Epidermal melanocyte (primary cell): ENCODE data around the gene METTL9.
A peak's percentile ranks its signal among the peaks of the same experiment; 100 is the strongest.
"Not testable (repeated sequence)": the region's sequence is repeated elsewhere in the genome, so short reads cannot be mapped to it uniquely, and the experiment has no call there.

ENCODE experiments used
- DNase-seq: peaks from one replicate; pipeline ENCODE4 v3.0.0; 2011; ENCODE audit warnings: low spot score; ENCODE audit not compliant: insufficient read length

The METTL9 gene

GRCh38 chr16:21656795-21657768 is 57.7 kb downstream of the METTL9 start:
- DNase-seq: peak; percentile 88

GRCh38 chr16:21659124-21659523 is 59.7 kb downstream of the METTL9 start:
- DNase-seq: no peak

GRCh38 chr16:21663889-21664647 is 64.7 kb downstream of the METTL9 start, which contains the start of gene OTOA:
Gene OTOA, plus strand, starts transcription at chr16:21663968. Its CDS starts 14,547 bp downstream, at chr16:21678515.
- DNase-seq: no peak

GRCh38 chr16:21664801-21665492 is 65.6 kb downstream of the METTL9 start:
- no peak for DNase-seq

- peak; percentile 43 for DNase-seq
Measured at GRCh38 chr16:21666772-21667171, 67.4 kb downstream of the METTL9 start.

- DNase-seq: no peak
Measured at GRCh38 chr16:21667575-21667974, 68.2 kb downstream of the METTL9 start.

GRCh38 chr16:21673469-21673868 is 74.1 kb downstream of the METTL9 start:
- no peak for DNase-seq

- not testable (repeated sequence) for DNase-seq
Measured at GRCh38 chr16:21674456-21674855, 75.1 kb downstream of the METTL9 start.

GRCh38 chr16:21680714-21681113 is 81.3 kb downstream of the METTL9 start:
- DNase-seq: not testable (repeated sequence)

GRCh38 chr16:21683184-21683583 is 83.8 kb downstream of the METTL9 start:
- no peak for DNase-seq

- no peak for DNase-seq
Measured at GRCh38 chr16:21684199-21684598, 84.8 kb downstream of the METTL9 start.

- DNase-seq: no peak
Measured at GRCh38 chr16:21685034-21685455, 85.7 kb downstream of the METTL9 start.

- DNase-seq: no peak
Measured at GRCh38 chr16:21689107-21689506, 89.7 kb downstream of the METTL9 start.

- DNase-seq: not testable (repeated sequence)
Measured at GRCh38 chr16:21690967-21691366, 91.6 kb downstream of the METTL9 start.

GRCh38 chr16:21694609-21695008 is 95.2 kb downstream of the METTL9 start:
- DNase-seq: no peak

GRCh38 chr16:21697032-21697431 is 97.7 kb downstream of the METTL9 start:
- no peak for DNase-seq

- no peak for DNase-seq
Measured at GRCh38 chr16:21698169-21699032, 99.0 kb downstream of the METTL9 start.

- no peak for DNase-seq
Measured at GRCh38 chr16:21701271-21701670, 101.9 kb downstream of the METTL9 start.

- no peak for DNase-seq
Measured at GRCh38 chr16:21702276-21702675, 102.9 kb downstream of the METTL9 start.

- DNase-seq: no peak
Measured at GRCh38 chr16:21703156-21703555, 103.8 kb downstream of the METTL9 start.
